GM19455 (cell line): ENCODE results near the gene CTSD.

ENCODE experiments used
- ATAC-seq: cut with Tn5 transposase; IDR thresholded peaks from one replicate; pipeline ENCODE4 v1.9.1; 2021; ENCODE audit not compliant: unreplicated experiment

CTSD gene

GRCh38 chr11:1782831-1783724, 19.4 kb upstream of the CTSD start:
- ATAC-seq = no peak

DNA sequence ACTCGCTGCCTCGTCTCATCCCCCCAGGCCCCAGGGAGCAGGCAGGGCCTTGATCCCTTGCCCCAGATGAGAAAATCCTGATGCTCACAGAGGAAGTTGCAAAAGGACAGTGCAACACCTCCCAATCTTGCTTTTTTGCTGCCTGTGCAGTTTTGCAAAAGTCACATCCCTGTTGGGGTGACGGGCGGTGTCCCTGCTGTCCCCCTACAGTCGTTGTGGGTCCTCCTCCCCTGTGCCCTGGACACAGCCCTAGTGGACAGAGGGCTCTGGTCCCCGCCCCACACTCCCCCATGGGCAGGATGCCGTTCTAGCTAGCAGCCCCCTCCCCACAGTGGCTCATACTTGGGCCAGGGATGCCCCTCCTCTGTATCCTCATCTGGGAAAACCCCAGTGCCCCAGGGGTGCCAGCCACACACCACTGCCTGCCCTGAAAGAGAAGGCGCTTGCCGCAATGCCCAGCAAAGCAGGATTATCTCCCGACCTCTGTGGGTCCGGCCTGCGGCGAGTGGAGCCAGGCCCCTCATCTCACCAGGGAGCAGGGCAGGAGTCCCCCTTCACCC, 18.4 kb upstream of the CTSD start:
- ATAC-seq = no peak

GRCh38 chr11:1781593-1781975, 17.9 kb upstream of the CTSD start:
- ATAC-seq = no peak

DNA sequence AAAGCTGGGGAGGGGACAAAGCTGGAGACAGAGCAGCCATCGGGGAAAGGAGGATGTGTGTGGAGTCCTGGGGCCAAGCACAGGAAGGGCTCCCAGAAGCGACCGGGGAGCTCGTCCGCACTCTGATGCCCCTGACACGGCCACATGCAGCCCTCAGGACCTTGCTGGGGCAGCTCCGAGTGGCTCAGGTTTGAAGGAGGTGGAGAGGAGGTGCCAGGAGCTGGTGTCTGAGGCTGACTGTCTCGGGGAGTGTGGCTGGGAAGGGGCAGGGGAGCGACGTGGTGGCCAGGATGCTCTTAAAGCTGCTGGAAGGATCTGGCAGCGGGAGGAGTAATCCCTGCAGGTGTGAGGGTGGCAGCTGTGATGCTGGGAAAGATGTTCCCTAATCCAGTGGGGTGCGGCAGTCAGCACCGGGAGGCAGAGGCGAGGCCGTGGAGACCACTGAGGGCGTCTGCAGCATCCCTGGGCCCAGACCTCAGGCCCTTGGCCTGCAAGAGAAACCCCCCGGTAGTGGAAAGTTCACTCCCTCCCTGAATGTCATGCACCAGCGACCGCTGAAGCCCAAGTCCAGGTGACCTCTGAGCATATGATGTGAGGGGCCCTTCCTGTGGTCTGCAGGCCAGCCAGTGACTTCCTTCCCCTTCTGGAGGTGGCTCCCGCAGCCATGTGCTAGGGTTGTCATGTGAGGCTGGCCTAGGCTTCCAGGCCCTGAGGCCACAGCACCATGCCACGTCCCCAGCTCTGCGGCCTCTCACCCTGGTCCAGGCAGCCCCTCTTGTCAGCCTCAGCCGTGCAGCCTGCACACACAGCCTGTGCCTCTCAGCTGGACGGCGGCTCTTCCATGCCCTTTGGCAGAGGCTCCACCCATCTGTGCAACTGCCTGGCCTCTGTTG, 17.2 kb upstream of the CTSD start:
- no peak for ATAC-seq

DNA sequence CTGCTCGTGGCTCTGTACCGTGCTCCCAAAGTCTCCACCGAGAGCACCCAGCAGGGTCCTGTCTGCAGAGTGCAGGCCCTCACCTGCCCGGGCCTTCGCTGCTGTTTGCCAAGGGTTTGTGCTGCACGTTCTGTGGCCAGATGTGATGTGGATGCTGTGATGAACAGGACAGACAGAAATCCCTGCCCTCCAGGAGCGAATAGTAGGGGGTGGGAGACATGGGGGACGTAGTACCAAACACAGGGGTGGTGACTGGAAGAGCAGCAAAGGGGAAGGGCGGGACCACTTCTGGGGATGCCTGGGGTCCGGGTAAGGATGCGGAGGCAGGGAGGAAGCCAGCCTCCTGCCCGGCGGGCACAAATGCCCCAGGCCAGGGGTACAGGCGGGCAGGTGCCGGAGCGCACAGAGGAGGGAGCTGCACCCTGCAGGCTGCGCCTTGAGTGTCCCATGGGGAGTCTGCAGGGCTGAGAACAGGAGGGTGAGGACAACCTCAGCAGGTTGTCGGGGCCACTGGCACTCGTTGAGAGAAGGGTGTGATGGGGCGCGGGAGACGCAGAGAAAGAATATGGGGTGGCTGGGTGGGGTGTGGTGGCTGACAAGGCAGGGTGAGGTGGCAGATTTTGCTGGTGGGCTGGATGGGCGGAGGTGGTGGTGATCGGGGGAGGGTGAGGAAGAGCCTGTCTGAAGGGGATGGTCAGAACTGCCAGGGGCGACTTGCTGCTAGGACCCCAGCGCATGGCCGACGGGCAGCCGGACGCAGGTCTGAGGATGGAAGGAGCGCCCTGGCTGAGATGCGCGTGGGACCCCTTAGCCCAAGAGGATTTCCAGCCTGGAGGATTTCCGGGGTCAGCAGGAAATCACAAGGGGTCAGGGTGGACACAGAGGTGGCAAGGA, 16.3 kb upstream of the CTSD start:
- ATAC-seq = no peak

GRCh38 chr11:1779034-1779805, 15.5 kb upstream of the CTSD start:
- ATAC-seq = no peak

- no peak for ATAC-seq
Measured at GRCh38 chr11:1778141-1778911, 14.6 kb upstream of the CTSD start.

GRCh38 chr11:1777737-1778136, 14.0 kb upstream of the CTSD start:
- no peak for ATAC-seq

DNA sequence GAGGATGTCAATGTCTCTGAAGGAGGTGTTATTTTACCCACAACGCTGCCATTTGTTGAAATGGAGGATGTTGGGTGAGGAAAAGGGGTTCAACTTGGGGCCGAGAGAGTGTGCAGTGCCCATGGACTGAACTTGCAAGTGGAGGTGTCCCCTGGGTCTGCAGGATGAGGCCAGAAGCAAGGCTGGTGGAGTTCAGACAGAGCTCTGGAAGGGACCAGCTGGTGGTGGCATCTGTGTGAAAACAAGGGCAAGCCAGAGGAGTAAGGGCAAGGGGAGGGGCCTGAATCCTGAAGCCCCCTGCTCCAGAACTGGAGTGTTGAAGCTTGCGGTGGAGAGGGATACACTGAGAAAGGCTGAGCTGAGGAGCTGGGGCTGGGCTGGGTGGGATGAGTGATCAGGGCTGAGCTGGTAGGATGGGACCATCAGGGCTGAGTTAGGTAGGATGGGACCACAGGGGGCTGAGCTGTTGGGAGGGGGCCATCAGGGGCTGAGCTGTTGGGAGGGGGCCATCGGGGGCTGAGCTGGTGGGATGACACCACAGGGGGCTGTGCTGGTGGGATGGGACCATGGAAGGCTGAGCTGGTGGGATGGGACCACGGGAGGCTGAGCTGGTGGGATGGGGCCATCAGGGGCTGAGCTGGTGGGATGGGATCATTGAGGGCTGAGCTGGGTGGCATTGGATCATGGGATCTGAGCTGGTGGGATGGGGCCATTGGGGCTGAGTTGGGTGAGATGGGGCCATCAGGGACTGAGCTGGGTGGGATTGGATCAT, 13.4 kb upstream of the CTSD start:
- ATAC-seq = no peak

GRCh38 chr11:1776331-1776851, 12.7 kb upstream of the CTSD start:
- ATAC-seq = no peak

- no peak for ATAC-seq
Measured at GRCh38 chr11:1774886-1775285, 11.2 kb upstream of the CTSD start.

DNA sequence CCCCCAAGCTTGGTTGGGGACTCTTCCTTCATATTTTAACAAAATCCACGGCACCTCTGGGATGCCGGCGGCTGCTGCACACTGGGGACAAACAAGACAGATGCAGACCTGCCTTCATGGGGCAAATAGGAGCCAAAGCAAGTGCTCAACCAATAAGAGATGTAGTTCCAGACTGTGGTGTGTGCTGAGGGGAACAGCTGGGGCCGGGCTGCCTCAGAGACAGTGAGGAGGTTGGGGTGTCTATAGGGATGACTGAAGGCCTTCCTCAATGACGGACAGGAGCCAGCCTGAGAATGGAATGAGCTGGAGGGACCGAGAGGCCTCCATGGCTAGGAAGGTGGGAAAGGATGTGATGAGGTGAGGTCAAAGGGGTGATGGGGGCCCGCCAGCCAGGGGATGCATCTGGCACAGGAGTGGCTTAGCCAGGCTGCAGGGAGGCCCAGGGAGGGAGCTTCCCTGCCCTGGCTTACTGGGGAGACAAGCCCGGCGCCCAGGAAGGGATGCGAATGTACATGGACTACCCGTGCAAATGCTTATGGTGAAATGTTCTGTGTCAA, 10.3 kb upstream of the CTSD start:
- ATAC-seq = no peak

- no peak for ATAC-seq
Measured at GRCh38 chr11:1773131-1773993, 9.6 kb upstream of the CTSD start.

GRCh38 chr11:1772270-1773130, 8.8 kb upstream of the CTSD start:
- no peak for ATAC-seq

DNA sequence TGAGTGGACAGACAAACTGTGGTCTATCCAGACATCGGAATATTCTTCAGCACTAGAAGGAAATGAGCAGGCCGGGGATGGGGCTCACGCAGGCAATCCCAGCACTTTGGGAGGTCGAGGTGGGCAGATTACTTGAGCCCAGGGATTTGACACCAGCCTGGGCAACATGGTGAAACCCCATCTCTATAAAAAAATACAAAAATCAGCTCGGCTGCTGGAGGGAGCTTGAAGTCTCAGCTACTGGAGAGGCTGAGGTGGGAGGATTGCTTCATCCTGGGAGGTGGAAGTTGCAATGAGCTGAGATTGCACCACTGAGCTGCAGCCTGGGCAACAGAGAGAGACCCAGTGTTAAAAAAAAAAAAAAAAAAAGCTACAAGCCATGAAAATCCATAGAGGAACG, 8.0 kb upstream of the CTSD start:
- ATAC-seq = no peak

- ATAC-seq = no peak
Measured at GRCh38 chr11:1771273-1771672, 7.5 kb upstream of the CTSD start.
